K562 (cell line): ENCODE data around the gene CCDC9. TPM values are rescaled to one million over a fixed set of nuclear protein-coding genes. Genes with fewer than 3 reads are reported as not detected.

Experiments
- ARID3A ChIP-seq: IDR thresholded peaks from 2 replicates; pipeline ENCODE4 v1.6.1; 2012; ENCODE audit warnings: low read depth, low read length, improper control_type of control experiment, borderline replicate concordance
- CUX1 ChIP-seq: fragments of 200-800 bp; sonication (Bioruptor generic); IDR thresholded peaks from 2 replicates; pipeline ENCODE4 v1.6.1; 2016; ENCODE audit warnings: missing genetic modification characterization, missing compliant biosample characterization
- FOXA3 ChIP-seq, 2 experiments: fragments of 450-650 bp in 1 of 2; sonication (generic) in 1 of 2; formaldehyde crosslinking; IDR thresholded peaks in 1 of 2; conservative IDR thresholded peaks in 1 of 2; 2 replicates each; pipeline versions ENCODE4 v1.4.0 to v1.8.0; 2020 to 2022; ENCODE audit warnings: mild to moderate bottlenecking in 2 of 2, missing genetic modification reagents in 1 of 2
- FOXM1 ChIP-seq, 2 experiments: fragments of 450-650 bp in 1 of 2; sonication (generic) in 1 of 2; formaldehyde crosslinking in 1 of 2; IDR thresholded peaks; 2 replicates each; pipeline versions ENCODE4 v1.6.1 to v1.9.0; 2017 to 2022; ENCODE audit warnings: low read depth in 2 of 2, mild to moderate bottlenecking in 2 of 2, missing genetic modification reagents in 1 of 2, moderate library complexity in 1 of 2
- HSF4 ChIP-seq: fragments of 250-450 bp; sonication (Bioruptor Pico); IDR thresholded peaks from 2 replicates; pipeline ENCODE4 v2.1.2; 2022; ENCODE audit warnings: mild to moderate bottlenecking, moderate library complexity, borderline replicate concordance
- IRF1 ChIP-seq: sonication (generic); formaldehyde crosslinking; IDR thresholded peaks from 2 replicates; pipeline ENCODE4 v1.8.0; 2022; ENCODE audit warnings: missing genetic modification reagents, mild to moderate bottlenecking, borderline replicate concordance
- JUNB ChIP-seq: fragments of 450-650 bp; formaldehyde crosslinking; conservative IDR thresholded peaks from 2 replicates; pipeline ENCODE4 v1.4.0; 2020; ENCODE audit warnings: mild to moderate bottlenecking
- LEF1 ChIP-seq: fragments of 450-650 bp; IDR thresholded peaks from 2 replicates; pipeline ENCODE4 v1.6.1; 2016; ENCODE audit warnings: mild to moderate bottlenecking
- MYC ChIP-seq, 2 experiments: fragments of 250-450 bp in 1 of 2; sonication (Bioruptor Pico) in 1 of 2; IDR thresholded peaks; 2 replicates each; pipeline versions ENCODE4 v1.5.1 to v1.6.1; 2012 to 2021; ENCODE audit warnings: low read depth in 2 of 2, borderline replicate concordance in 1 of 2, improper control_type of control experiment in 1 of 2, low read length in 1 of 2, mild to moderate bottlenecking in 1 of 2, moderate library complexity in 1 of 2
- NFE2L1 ChIP-seq: fragments of 450-650 bp; IDR thresholded peaks from 2 replicates; pipeline ENCODE4 v1.6.1; 2016; ENCODE audit warnings: missing genetic modification characterization, low read depth, mild to moderate bottlenecking, missing compliant biosample characterization, moderate library complexity, borderline replicate concordance
- NR3C1 ChIP-seq: sonication (generic); formaldehyde crosslinking; IDR thresholded peaks from 2 replicates; pipeline ENCODE4 v1.8.1; 2022; ENCODE audit warnings: missing genetic modification reagents
- PHF21A ChIP-seq: fragments of 450-650 bp; IDR thresholded peaks from 2 replicates; pipeline ENCODE4 v1.6.1; 2017; ENCODE audit warnings: low read depth, borderline replicate concordance
- PTBP1 ChIP-seq: fragments of 200-400 bp; formaldehyde crosslinking; IDR thresholded peaks from 2 replicates; pipeline ENCODE4 v1.6.1; 2017; ENCODE audit warnings: low read depth, low read length
- PURB ChIP-seq: sonication (generic); formaldehyde crosslinking; IDR thresholded peaks from 2 replicates; pipeline ENCODE4 v1.9.0; 2021; ENCODE audit warnings: low read depth, mild to moderate bottlenecking, missing genetic modification reagents
- RUNX1 ChIP-seq: sonication (generic); IDR thresholded peaks from 2 replicates; pipeline ENCODE4 v1.6.1; 2016; ENCODE audit warnings: antibody characterized with exemption, low read depth
- SOX6 ChIP-seq: fragments of 450-650 bp; IDR thresholded peaks from 2 replicates; pipeline ENCODE4 v1.6.1; 2014; ENCODE audit warnings: mild to moderate bottlenecking
- ZNF12 ChIP-seq: sonication (generic); formaldehyde crosslinking; IDR thresholded peaks from 2 replicates; pipeline ENCODE4 v1.4.0; 2020; ENCODE audit warnings: mild to moderate bottlenecking, missing genetic modification reagents
- ZNF133 ChIP-seq: fragments of 250-450 bp; sonication (Bioruptor Pico); IDR thresholded peaks from 2 replicates; pipeline ENCODE4 v1.4.0; 2020; ENCODE audit warnings: mild to moderate bottlenecking
- ZNF224 ChIP-seq: sonication (generic); formaldehyde crosslinking; IDR thresholded peaks from 2 replicates; pipeline ENCODE4 v1.8.0; 2022; ENCODE audit warnings: mild to moderate bottlenecking, missing genetic modification reagents
- ZNF830 ChIP-seq: fragments of 250-450 bp; sonication (Bioruptor Pico); IDR thresholded peaks from 2 replicates; pipeline ENCODE4 v1.5.0; 2021; ENCODE audit warnings: mild to moderate bottlenecking
- polyA plus RNA-seq, 8 experiments: library from polyadenylated mRNA; depleted of rRNA in 4 of 8; stranded (reverse) in 5 of 8; unstranded in 3 of 8; fragments of >200 nt; fragmentation: Nextera tagmentation in 2 of 8; fragmentation: Illumina TruSeq in 1 of 8; extraction: Ambion mirVana in 2 of 8; extraction: Trizol in 1 of 8; gene quantifications; 2 replicates each; pipeline versions ENCODE4 v1.2.1 to v1.2.3, GENCODE V29; 2011 to 2014; ENCODE audit warnings: inconsistent platforms in 1 of 8, missing spikeins in 1 of 8
- total RNA-seq, 7 experiments: library from RNA; depleted of rRNA in 6 of 7; stranded (reverse); fragments of >200 nt in 6 of 7; fragmentation: Illumina TruSeq in 2 of 7; extraction: Trizol in 2 of 7; gene quantifications; 2 replicates each; pipeline versions ENCODE4 v1.2.1 to v1.2.3, GENCODE V29; 2011 to 2021; ENCODE audit warnings: low replicate concordance in 1 of 7

Gene CCDC9
- total and polyA plus RNA-seq, 9 of the 15 experiments (the other 6 are each of a cell fraction or from before 2014, with no cell fraction given), result 0.23 to 38.6 (median 8.4) TPM

DNA sequence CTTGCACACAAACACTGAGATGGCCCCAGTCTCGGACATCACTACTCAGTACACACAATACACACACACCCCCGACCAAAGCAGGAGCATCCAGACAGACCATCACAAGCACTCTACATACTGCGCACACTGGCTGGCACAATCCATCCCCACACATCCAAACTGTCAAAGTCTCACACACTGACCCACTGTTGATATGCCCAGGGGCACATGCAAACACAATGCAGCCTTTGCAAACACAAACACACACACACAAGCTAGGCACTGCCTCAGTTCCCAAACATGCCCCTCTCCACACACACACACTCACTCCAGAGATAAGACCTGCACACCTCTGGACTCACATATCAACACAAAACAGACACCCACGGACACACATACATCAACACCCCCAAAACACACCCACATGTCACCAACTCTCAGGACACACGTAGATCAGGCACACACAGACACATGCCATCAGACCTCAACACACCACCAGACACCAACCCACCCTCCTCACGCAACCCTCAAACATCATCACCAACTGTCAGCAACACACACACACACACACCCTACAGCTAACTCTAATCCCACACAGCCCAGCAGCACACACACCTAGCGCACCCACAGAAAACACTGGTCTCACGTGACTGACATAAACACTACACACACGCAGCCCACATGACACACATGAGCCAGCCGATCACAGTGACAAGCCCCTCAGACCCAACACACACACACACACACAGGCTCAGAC is 27.2 kb upstream of the CCDC9 start (continued):
- TF ChIP-seq ZNF12 (CRISPR knock-in tag), result no peak; the same call in 1 of the 2 replicates
- TF ChIP-seq JUNB, result no peak
- TF ChIP-seq PURB (CRISPR knock-in tag), result no peak
- TF ChIP-seq ZNF133, result no peak
- no peak for TF ChIP-seq ZNF224 (CRISPR knock-in tag)
- peak; percentile 58 for TF ChIP-seq LEF1
- no peak for TF ChIP-seq ARID3A
- TF ChIP-seq ZNF830 (CRISPR knock-in tag), result no peak
- no peak for TF ChIP-seq HSF4 (CRISPR knock-in tag)
- TF ChIP-seq PTBP1, result no peak
- TF ChIP-seq RUNX1, result no peak
- TF ChIP-seq NR3C1 (CRISPR knock-in tag), result no peak
- TF ChIP-seq CUX1, result no peak
- TF ChIP-seq NFE2L1, result no peak
- TF ChIP-seq MYC (IDR thresholded peaks at IDR 0.05; ENCODE audit: low read depth, low read length), result no peak; the same call in 1 of the 2 replicates
- TF ChIP-seq MYC (CRISPR knock-in tag; IDR thresholded peaks at IDR 0.05; ENCODE audit: borderline replicate concordance, low read depth), result no peak
- no peak for TF ChIP-seq FOXM1 (IDR thresholded peaks at IDR 0.05; ENCODE audit: low read depth)
- 0 out of 2 replicates have a peak, but pooled peaks have one; percentile 35 for TF ChIP-seq FOXM1 (CRISPR knock-in tag; IDR thresholded peaks at IDR 0.05; ENCODE audit: low read depth)
- no peak for TF ChIP-seq PHF21A
- TF ChIP-seq SOX6, result peak; percentile 12; the same call in 1 of the 2 replicates
- peak in 1 of 2 experiments; percentile 8; a peak in 1 of 4 replicates for TF ChIP-seq FOXA3 (CRISPR knock-in tag; conservative IDR thresholded peaks at IDR 0.05 in 1 of 2, IDR thresholded peaks at IDR 0.05 in 1 of 2)
- no peak for TF ChIP-seq IRF1
